Esophagus mucosa (tissue), 1 donor: Measurements from ENCODE around the gene JAML. TPM values are rescaled to one million over a fixed set of nuclear protein-coding genes. Genes with fewer than 3 reads are reported as not detected.

Source experiments
- ATAC-seq: fragments of 200-7000 bp; cut with Tn5 transposase; one replicate; pipeline ENCODE4 v1.9.1; 2020
- total RNA-seq: library from RNA; stranded (reverse); gene quantifications from one replicate; pipeline ENCODE4 v1.2.4, GENCODE V29; 2023
- donor health status: DM: yes; HTN: yes; CAD: no.

The JAML gene, protein sequence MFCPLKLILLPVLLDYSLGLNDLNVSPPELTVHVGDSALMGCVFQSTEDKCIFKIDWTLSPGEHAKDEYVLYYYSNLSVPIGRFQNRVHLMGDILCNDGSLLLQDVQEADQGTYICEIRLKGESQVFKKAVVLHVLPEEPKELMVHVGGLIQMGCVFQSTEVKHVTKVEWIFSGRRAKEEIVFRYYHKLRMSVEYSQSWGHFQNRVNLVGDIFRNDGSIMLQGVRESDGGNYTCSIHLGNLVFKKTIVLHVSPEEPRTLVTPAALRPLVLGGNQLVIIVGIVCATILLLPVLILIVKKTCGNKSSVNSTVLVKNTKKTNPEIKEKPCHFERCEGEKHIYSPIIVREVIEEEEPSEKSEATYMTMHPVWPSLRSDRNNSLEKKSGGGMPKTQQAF
- 2.7 TPM for total RNA-seq

- no peak for ATAC-seq
Observed at GRCh38 chr11:118224511-118225188, at the start of gene JAML. TSS of gene JAML (minus strand) at chr11:118225011. CDS start at chr11:118214866, 10,145 bp downstream.

DNA sequence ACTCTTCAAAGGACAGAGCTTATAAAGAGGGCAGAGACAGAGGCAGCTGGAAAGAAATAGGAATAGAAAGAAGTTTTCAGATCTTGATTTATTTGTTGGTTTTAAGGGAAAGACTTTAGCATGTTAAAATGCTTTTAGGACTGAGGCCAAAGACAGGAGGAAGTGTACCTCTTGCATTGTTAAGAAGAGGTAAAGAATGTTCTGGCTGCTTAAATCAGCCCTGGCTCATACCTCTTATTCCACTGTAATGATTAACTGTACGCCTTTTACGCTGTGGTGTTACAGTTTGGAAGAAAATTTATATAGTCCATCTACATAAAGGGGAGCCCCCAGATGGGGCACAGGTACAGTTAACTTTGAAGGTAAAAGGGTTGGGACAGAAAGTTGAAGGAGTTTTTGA, 49.4 kb upstream of the JAML start:
- ATAC-seq: no peak

GRCh38 chr11:118272001-118272400, 47.2 kb upstream of the JAML start:
- ATAC-seq: no peak

DNA sequence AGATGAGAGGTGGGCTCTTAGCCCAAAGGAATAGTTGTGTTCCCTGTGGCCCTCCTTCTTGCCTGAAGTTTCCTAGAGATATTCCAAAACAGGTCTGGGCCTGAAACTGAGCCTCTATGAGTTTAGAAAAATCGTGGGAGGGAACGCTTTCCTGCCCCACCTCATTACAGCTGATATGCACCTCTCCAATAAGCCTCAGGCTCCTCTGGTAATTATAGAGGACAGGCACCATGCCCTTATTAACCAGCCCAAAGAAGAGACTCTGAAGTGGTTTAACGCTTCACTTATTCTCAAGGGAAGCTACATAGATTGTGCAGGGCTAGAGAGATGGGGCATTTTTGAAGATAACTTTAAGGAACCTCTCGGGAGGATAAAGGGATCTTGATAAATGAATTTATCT, 42.7 kb upstream of the JAML start:
- peak; percentile 41 for ATAC-seq

GRCh38 chr11:118265954-118266353, 41.1 kb upstream of the JAML start:
- ATAC-seq: peak; percentile 65

- ATAC-seq: no peak
Observed at GRCh38 chr11:118264569-118265465, 40.0 kb upstream of the JAML start.

GRCh38 chr11:118263695-118264568, 39.1 kb upstream of the JAML start, which contains the start of gene MPZL2:
TSS of gene MPZL2 (minus strand) at chr11:118264297. CDS start at chr11:118264153, 144 bp downstream.
- peak; percentile 86 for ATAC-seq

DNA sequence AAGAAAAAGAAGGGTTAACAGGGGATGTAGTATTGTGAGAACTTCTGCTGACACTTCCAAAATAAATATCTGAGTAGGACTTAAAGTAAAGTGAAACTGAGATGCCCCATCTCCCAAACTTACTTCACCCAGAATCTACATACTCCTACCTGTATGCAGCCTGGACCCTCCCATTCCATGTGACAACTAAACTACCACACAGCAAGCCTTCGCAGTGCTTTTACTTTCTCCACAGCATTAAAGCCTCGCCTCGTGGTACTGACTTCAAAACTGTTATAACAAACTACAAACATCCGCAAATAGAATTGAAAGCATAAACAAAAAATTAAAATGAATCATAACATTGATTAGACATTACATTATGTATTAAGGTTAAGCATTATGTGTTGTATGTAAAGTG, 38.3 kb upstream of the JAML start:
- ATAC-seq: no peak

DNA sequence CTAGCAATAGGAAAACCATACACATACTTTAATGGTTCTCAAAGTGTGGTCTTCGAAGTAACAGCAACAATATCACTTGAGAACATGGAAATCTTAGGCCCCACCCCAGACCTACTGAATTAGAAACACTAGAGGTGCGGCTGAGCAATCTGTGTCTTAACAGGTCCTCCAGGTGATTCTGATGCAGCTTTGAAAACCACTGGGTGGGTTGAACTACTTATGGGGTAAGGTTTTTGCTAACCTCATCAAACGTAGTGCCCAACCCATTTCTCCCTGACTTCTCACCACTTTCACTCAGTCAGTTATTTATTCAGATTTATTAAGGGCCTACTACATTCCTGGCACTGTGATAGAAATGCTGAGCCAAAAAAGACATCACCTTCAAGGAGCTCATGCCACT, 35.5 kb upstream of the JAML start:
- peak; percentile 1 for ATAC-seq

DNA sequence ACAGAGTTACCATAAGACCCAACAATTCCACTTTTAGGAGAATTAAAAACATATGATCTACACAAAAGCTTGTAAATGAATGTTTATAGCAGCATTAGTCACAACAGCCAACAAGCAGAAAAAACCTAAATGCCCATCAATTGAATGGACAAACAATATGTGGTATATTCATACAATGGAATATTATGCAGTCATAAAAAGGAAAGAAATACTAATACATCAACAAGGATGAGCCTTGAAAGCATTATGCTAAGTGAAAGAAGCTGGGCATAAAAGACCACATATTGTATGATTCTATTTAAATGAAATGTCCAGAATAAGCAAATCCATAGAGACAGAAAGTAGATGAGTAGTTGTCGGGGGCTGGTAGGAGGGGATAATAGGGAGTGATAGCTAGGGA, 34.3 kb upstream of the JAML start:
- no peak for ATAC-seq

- ATAC-seq: peak; percentile 19
Observed at GRCh38 chr11:118258410-118258809, 33.6 kb upstream of the JAML start.

DNA sequence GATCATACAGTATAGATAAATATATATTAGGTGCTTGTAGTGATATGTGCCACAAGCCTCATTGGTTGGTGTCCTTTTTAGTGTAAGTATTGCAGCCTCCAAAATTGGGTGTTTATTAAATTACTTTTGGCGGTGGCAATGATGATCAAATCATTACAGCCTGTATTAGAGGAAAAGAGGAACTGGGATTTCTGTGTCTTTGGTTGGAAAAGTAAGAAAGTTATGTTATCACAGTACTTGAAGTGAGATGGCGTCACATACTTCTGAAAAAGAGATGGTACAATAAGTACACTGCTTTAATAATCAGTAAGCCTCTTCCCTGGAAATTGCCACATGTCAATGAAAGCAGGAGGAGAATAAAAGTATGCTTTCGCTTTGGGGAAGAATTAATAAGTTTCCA, 27.9 kb upstream of the JAML start:
- peak; percentile 20 for ATAC-seq

GRCh38 chr11:118251858-118252652, 27.2 kb upstream of the JAML start, which contains the start of gene MPZL3:
TSS of gene MPZL3 (minus strand) at chr11:118252365. CDS start at chr11:118252294, 71 bp downstream.
- ATAC-seq: peak; percentile 88

DNA sequence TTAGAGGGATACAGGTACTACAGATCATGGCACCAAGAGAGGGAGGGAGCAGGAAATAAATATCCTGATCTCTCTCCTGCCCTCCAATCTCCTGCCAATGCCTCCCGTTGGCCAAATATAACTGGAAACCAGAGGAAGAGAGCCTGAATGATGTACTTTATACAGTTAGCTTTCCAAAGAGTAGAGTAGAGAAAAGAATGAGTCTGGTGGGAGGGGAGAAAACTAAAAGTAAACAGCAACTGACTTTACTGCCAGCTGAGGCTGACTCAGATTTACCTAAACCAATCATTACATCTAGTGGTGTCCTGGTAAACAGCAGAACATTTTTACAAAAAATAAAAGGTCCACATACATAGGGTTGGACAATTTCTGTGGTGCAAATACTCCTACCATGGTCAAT, 22.2 kb upstream of the JAML start:
- peak; percentile 18 for ATAC-seq

DNA sequence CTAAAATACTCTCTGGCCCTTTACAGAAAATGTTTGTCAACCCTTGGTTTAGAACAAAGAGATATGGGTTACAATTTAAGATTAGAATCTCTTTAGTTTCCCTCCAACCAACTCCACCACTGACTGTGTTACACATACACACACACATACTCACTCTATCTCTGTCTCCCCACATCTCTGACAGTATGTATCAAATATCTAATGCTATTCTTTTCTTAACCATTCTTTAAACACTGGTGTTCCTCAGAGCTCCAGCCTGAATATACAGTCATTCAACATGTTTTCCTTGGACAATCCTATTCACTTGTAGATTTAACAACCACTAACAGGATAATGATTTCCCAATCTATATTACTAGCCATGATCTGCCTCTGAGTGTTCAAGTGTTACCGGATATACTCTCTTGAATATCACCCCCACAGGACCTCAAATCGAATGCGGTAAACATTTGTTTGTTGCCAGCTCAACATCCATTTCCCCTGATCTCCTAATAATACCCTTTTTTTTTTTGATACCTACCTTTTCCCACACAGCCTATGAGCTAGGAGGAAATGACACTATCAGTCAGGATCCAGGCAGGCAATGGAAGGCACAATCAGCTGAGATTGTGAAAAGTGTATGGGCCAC, 21.2 kb upstream of the JAML start:
- ATAC-seq: no peak

GRCh38 chr11:118243993-118244762, 19.4 kb upstream of the JAML start:
- no peak for ATAC-seq

GRCh38 chr11:118243161-118243560, 18.4 kb upstream of the JAML start:
- no peak for ATAC-seq

DNA sequence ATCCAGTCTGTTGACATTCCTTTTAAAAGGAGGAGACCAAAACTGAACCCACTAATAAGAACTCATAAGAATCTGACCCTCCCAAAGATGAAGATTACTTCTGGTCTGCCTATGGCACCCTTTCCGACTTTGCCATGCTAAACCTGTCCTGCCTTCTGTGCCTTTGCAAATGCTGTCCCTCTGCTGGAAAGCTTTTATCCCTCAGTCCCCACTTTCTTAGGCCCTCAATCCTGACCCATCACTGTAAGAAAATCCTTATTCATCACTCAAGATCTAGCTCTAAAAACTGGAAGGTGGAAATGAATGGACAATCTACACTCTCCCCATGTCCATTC, 16.9 kb upstream of the JAML start:
- no peak for ATAC-seq

DNA sequence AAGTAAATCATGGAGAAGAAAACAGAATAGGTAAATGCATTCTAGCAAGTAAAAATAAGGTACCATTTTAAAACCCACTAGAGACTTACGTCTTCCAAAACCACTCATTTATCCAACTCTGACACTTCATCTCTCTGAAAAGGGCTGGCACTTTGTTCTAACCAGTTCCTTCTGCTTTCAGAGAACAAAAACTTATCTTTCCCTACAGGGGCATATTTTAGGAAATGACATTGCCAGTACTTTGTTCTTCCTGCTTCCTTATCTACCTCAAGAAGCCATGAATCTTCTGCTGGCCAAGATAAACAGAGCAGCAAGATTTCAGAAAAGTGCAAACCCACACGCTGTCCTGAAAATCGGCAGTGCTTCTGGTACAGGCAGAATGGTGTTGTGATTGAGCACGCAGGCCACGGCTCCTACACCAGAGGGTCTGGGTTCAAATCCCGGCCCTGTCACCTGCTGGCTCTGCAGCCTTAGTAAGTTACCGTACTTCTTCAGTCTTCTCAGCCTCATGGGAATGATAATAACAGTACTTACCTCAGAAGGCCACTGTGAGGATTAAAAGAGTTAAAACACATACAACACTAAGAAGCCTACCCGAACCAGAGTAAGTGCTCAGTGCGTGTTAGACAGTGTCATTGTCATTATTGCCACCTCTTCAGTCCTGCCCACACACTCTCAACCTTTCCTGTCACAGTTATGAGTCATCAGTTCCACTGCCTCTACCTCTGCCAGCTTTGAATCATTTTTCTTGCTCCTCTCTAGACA, 16.4 kb upstream of the JAML start:
- peak; percentile 90 for ATAC-seq
